Kasumi-1 (cell line): ENCODE data around the gene PLPP3.

Source experiments
- DNase-seq, 2 experiments: peaks; one replicate each; lab custom pipeline; 2025; lab: John Stamatoyannopoulos, UW

PLPP3 gene

DNA sequence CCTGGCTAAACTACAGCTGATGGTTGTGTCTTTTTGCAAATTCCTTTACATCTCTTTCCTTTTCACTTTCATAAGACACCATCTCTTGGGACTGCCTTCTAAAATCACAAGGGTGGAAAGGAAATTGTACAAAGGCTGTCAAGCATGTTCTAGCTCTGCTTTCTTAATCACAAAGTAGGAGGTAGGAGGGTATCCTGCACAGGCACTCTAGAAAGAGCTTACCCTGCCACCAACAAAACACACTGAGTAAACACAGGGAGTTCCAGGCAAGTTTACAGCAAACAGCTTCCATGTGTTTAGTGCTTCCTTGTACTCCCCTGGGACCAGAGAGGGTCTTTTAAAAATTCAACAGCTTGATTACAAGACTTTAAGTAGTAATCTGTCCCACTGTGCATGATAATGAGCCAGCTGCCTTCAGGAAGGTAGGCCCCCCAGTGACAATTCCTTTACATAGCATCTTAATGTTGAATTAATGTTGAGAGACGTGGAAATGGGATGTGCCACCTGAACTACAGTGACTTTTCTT lies 2.4 kb downstream of the PLPP3 start:
- DNase-seq = peak; percentile 60 to 68

DNA sequence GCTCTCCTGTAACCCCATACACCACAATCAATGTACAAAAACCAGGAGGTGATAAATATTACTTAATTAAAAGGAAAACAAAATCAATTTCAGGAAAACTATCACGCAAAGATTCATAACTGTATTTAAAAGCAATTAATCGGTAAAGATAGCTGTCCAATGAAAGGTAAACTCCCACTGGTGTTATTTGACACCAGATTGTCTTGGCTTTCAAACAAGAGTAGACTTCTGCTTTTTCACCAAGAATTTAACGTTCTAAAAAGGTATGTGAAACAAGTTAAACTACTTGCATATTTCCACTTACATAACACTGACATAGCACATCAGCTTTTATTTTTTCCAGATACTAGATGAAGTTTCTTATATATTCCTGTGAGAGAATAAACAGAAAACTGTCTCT lies 3.5 kb downstream of the PLPP3 start:
- peak; percentile 64 to 66 for DNase-seq

DNA sequence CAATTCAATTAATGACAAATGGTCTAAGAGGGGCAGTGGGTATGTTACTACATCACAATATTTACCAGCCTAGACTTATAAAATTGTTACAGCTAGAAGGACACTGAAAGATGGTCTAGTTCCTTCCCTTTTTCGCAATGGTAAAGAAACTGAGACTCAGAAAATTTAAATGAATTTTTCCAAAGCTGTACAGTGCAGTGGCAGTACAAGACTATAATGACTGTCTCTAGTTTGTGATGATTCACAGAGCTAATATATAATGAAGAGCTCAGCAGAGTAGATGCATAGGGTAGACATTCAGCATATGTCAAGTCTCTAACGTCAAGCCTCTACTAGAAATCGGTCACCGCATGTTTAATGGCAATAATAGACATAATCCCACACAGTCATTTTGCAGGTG lies 4.6 kb downstream of the PLPP3 start:
- DNase-seq = no peak

DNA sequence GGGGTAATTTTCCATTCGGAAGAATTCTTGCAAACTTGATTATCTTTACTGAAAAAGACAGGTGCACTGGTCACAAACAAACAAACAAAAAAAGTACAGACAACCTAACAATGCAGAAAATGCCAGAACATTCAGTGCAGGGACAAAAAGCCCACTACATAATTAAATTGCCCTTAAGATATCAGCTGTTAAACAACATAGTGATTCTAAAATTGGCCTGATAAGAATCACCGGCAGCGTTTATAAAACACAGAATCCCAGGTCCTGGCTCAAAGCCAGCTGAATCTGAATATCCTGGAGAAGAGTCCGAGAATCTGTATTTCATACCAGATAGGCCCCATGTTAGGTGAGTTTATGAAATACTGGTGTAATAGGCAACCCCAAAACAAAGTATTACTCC lies 6.1 kb downstream of the PLPP3 start:
- no peak for DNase-seq

DNA sequence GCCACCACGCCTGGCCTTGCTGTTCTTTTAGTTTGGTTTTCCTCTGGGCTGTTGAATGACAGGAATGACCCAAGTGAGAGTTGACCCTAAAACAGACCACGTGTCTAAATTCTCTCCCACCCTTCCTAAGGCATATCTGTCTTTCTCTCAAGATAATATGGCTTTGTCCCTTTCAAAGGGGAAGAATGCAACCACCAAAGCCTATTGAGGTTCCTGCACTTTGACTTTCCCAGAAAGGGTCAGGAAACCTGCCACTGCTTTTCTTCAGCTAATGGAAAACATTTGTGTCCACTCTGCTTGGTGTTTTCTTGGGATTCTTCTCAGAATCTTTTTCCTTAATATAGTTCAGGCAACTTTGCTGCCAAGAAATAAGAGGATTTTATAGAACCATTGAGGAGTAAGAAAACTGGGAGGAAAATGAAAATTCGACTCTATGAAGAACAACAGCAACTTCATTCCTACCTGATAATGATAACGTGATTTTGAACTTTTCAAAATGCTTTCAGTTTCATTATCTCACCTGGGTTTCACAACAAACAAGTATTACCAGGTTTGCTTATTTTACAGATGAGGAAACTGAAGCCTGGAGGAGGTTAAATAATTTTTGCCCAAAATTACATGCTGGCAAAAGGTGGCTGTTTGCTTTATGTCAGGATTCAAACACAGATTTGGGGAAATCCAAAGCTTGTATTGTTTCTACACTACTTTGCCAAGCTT lies 6.9 kb downstream of the PLPP3 start:
- no peak for DNase-seq

DNA sequence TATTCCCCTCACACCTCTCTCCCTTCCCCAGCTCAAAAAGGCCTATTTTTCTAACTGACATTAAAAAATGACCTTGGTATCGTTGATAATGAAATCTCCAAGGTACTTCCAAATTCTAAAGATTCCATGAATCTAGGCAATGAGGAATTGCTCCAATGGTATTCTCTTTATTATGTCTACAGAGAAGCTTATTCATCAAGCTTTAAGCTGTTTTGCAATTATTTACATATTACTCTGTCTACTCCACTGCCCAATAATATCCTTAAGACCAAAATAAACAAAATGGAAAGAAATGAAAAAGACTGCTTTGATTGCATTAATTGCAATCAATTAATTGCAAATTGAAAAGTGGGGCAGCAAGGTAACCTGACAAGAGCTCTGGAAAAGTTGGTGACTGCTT lies 7.9 kb downstream of the PLPP3 start:
- DNase-seq = no peak

DNA sequence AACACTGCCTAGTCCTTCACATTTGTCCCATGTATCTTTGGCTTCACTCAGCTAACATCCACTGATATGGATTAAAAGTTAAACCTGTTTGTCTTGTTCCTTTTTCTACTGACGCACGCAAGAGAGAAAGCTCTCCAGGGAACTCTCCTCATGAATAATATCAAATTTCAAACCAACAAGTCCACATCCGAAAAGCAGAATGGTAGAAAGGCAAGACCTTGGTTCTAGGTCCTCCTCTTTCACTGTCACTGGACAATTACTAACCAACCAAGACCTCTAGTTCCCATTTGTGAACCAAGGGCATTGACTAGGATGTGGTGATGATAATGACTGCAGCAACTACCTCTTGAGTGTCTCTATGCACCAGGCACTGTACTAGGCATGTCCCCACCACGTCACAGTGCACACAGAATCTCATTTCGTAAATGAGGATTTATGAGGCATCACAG lies 8.4 kb downstream of the PLPP3 start:
- no peak for DNase-seq

DNA sequence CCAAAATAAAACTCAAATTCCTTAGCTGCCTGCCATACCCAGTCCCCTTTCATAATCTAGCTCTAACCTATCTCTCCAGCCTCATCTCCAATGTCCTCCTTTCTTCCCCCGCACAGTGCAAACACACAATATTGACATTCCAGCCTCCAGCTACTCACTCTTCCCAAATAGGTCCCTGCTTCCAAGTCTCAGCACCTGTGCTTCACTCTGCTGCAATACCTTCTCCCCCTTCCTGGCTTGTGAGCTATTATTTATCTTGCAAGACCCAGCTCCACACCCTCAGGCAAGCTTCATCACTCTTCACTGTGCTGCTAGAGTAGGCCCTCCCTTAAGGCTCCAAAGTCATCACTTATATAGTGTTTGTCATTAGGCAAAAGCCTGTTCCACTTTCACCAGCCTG lies 9.7 kb downstream of the PLPP3 start:
- DNase-seq = no peak

DNA sequence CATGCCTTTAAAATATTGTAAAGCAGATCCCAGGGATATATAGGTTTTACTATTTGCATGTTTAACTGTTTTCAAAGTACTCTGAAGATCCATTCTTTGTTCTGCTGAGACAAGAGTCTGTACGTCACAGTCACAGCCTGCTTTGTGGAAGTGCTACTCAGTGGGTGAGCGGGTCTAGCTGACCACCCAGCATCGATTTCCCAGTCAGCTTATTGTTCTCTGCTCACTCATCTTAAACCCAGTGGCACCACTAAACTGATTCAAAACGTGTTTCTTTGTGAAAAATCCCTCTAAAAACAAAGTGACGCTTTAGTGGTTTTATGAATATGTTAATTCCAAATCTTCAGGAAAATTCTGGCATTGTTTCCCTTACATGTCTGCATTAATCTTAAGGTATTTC lies 12.4 kb downstream of the PLPP3 start:
- DNase-seq = no peak

DNA sequence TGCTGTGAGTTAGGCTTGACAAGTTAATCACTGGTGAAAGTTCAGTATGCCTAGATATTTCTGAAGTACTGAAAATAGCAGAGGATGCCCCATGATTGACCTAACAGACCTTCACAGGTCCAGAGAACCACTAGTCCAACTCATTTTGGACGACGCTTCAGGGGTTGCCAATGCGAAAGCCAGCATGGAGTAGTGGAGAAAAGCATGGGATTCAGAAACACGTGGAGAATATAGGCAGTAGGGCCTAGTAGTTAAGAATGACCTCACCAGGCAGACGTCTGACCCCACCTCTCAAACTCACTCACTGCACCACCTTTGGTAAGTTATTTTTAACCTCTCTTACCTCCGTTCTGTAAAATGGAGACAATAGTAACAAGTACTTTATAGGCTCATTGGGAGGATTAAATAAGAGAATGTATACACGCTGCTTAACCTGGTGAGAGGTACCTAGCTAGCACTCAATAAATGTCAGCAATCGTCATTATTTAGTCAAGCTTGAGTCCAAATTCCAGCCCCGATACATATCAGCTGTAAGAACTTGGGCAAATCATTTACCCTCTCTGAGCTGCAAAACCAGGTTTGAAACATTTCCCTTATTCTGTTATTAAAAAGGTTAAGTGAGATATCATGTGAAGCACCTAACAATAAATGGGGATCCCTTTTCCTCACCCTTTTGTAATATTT lies 13.2 kb downstream of the PLPP3 start:
- DNase-seq = no peak

DNA sequence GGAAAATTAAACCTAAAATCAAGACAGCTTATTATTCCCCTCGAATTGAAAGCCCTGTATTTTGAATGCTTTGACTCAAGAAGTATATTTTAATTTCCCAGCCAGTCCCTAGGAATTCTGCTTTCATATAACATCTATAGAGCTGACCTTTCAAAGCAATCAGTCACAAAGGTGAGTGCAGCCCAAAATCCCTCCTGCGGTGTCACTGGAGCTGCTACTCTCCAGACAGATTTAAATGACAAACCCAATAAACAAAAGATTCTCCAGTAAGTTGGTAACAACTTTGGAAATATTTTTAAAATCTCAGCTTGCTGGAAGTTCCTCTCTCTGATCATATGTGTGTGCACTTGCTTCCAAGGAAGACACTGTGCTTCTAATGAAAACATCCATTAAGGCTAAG lies 14.7 kb downstream of the PLPP3 start:
- DNase-seq = no peak

DNA sequence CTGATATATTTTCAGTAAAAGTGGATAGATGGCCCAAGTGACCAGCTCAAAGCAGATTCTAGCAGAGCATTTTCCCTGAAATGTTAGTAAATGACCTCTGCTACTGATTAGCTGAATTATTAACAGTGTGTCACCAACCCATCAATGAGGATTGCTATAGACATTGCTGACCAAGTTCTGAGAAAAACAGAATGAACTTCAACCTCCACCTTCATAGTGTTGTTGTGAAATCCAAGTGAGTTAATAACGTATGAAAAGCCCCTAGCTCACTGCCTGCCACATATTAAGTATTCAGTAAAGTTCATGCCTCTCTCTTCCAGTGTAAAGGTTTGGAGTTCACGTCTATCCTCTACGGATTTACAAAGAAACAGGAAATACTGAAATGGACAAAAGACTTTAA lies 15.8 kb downstream of the PLPP3 start:
- no peak for DNase-seq

DNA sequence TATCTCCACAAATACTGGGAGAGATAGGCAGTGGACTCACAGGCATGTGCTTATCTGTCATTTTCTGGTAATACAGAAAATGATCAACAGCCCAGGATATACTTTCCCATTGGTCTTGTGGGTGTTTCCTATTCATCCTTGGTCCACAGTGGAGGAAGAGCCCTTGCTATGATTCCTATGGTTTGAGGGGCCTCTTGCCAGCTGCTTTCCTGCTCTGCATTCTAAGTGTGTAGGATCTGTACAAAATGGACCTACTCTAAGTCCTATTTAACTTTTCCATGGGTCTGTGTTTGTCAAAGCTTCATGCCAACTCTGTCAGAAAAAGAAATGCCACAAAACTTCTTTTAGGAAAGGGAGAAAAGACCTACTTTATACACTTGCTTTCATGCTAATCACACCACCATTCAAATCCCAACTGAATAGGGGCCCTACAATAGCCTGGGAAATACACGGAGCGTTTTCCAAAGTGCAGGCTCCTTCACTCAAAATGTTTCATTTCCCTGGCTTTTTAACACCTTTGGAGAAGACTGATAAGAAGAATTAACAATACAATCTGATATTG lies 16.4 kb downstream of the PLPP3 start:
- DNase-seq = no peak

DNA sequence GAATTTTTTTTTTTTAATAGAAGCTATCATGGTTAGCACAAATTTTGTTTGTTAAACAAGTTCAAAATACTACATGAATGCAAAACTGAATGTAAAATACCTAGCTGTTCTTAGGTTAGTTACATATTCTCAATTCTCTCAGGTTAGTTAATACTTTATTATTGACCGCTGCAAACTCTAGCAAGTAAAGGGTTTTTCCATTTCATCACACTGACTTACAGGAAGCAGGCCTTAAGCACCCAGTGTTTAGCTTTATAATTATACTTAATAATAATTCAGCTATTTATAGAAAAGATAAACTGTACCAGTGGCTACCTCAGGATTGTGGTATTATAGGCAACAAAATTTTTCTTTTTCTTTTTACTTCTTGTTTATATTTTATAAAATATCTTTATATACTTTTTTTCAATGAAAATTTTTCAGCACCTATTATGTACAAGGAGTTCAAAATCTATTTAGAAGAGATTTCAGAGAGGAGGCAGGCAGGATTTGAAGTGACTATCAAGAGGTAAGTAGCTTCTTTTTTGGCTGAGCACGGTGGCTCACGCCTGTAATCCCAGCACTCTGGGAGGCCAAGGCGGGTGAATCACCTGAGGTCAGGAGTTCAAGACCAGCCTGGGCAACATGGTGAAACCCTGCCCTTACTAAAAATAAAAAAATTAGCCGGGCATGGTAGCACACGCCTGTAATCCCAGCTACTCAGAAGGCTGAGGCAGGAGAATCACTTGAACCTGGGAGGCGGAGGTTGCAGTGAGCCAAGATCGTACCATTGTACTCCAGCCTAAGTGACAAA lies 17.9 kb downstream of the PLPP3 start:
- no peak for DNase-seq

DNA sequence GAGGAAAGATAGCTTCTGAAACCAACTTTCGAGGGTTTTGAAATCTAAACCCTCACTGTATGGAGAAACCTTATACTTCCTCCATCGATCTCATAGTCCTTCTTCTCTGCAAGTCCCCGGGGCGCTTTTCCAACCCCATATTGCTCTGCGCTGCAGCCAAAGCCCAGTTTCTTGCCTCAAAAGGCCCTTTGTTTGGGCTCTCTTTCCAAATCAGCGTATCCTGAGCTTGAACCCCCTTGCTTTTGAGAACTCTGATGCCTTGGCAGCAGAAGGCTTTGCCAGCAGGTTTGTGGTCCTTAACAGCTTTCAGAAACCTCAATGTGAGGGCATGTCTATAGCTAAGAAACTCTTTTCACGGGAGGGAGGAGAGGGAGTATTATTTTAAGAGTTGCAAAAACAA lies 21.6 kb downstream of the PLPP3 start:
- peak in 1 of 2 experiments; percentile 20 for DNase-seq

DNA sequence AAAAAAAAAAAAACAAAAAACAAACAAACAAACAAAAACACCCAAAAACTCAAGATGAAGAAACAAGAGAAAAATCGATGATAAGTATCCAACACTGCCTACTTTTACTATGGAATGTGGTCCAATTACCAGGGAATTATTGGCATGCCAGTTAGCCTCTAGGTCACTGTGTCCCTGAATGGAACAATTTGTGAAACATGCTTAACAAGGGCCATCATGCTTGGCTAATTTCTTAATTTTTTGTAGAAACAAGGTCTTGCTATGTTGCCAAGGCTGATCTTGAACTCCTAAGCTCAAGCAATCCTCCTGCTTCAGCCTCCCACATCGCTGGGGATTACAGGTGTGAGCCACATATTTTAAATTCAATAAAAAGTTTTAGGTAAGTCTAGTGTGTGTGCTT lies 23.9 kb downstream of the PLPP3 start:
- no peak for DNase-seq

DNA sequence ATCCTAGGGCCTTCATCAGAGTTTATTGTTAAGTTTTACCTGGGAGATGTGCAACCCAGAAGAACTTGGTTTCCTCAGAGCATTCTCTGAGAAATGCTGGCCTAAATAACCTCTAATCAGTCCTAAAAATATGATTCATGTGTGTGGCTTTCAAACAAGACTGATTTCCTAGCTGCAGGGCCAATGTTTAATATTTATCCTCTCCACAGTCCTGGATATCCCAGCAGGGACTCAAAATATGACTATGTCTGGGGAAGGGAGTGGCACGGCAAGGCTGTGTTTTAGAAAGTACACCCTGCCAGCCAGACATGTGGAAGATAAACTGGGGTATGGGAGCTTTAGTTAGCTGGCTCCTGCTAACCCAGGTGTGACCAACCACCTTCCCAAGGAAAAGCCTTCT lies 26.3 kb downstream of the PLPP3 start:
- no peak for DNase-seq

DNA sequence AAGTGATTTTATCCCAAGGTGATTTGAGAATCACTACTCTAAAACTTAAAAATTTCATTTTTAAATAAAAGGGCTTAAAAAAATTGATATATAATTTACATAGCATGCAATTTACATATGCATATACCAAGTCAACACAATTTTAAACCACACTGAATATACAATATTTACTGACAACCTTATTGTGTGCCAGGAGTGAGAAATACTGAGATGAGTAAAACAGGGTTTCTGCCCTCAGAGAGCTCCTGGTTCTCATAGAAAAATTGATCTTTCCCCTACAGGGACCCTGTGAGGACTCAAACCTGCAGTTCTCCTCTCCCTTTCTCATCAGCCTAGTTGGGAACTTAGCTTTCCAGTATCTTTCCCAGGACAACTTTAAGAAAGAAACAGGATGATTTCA lies 27.0 kb downstream of the PLPP3 start:
- no peak for DNase-seq

DNA sequence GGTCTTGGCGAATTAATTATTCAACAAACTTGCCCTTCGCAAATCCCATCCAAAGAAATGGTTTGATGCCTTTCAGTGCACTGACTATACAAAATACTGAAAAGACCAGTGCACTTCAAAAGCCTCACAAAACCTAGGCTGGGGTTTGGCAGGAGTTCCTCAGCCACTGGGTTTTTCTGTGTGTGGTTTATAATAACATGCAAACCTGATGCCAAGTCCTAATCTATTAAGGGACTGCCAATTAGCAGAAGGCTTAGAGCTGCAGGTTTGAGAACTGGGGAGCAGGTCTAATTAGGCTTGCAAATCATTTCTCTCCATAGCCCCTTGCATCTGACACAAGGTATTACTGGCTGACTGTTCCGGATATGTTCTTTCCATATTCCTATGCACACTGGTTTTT lies 27.7 kb downstream of the PLPP3 start:
- DNase-seq = no peak

DNA sequence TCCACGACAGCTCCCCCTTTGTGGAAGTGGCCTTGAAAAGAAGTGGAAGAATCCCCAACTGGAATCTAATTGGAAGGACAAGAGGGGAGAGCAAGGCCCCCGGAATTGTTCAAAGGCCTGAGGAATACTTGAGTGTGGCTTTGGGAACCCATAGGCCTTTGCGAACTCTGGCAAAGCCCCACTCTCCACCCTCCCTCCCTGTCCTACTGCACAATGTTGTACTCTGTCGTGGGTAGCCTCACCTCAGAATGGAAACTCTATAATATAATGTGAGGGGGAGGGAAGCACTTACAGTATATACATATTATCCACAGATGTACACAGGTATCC lies 28.5 kb downstream of the PLPP3 start:
- no peak for DNase-seq

DNA sequence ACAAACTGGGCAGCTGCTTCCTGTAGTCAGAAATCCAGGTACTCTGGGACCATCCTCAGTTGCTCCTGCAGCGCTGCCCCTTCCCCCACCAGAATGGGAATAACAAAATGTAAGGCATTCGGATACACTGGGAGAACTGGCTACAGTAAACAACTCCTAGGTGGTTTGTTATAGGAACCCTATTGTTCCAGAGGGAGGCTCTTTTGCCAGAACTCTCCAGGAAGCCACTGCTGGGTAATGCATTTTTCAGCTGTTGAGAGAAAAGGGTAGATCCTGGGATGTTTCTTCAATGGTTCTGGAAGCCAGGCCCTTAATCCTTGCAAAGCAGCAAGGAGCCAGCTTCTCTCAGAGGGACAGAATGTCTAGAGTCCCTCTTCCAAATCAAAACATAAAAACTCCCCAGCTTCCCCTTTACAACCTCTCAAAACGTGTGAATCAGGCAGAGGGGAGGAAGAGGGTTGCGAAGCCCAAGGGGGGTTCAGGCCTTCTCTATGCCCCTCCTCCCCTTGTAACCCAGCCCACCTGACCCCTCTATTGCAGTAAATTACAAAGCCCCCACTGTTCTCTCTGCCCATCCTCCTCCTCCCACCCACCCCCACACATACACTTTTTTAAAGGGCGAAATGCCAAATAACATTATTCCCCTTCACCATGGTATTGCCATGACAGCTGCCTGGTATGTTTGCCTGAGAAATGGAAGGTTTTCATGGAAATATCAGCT lies 29.1 kb downstream of the PLPP3 start:
- DNase-seq = peak in 1 of 2 experiments; percentile 4

DNA sequence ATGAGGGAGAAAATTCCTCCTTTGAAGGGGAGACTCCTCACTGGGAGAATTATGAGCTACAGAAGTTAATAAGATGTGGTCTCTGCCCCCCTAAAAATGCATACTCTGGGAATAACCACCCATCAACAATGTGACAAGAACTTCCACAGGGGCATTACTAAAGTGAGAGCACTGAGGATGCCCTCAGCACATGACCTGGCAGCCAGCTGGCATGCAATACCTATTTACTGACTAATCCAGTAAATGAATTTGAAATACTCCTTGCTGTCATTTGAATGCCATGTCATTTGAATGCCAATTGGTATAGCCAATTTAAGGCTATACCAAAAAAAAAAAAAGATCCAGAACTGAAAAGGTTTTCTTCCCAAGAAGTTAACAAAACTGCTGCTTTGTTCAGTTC lies 30.8 kb downstream of the PLPP3 start:
- DNase-seq = no peak
